Mesothelial cell of epicardium (in vitro differentiated cells): Measurements from ENCODE around the gene ANHX. TPM values are rescaled to one million over a fixed set of nuclear protein-coding genes. Genes with fewer than 3 reads are reported as not detected.
A peak's percentile ranks its signal among the peaks of the same experiment; 100 is the strongest.

Source experiments
- DNase-seq, 2 experiments: peaks; one replicate each; pipeline ENCODE4 v3.0.0; 2021; ENCODE audit warnings: low spot score in 2 of 2; ENCODE audit not compliant: unreplicated experiment in 2 of 2
- H3K27ac Mint-ChIP-seq: 2 replicates; pipeline ENCODE4 v1.8.0; 2021; ENCODE audit warnings: mixed read lengths
- H3K27me3 Mint-ChIP-seq: 2 replicates; pipeline ENCODE4 v1.8.0; 2021; ENCODE audit warnings: low read depth, mixed read lengths
- H3K36me3 Mint-ChIP-seq: 2 replicates; pipeline ENCODE4 v1.8.0; 2021; ENCODE audit warnings: mixed read lengths
- H3K4me1 Mint-ChIP-seq: 2 replicates; pipeline ENCODE4 v1.8.0; 2021; ENCODE audit warnings: mixed read lengths
- H3K4me3 Mint-ChIP-seq: 2 replicates; pipeline ENCODE4 v1.8.0; 2021; ENCODE audit warnings: mild to moderate bottlenecking, moderate library complexity, mixed read lengths
- H3K9me3 Mint-ChIP-seq: 2 replicates; pipeline ENCODE4 v1.8.0; 2021; ENCODE audit warnings: mixed read lengths
- total RNA-seq: library from RNA; stranded (reverse); gene quantifications from 3 replicates; pipeline ENCODE4 v1.2.1, GENCODE V29; 2021
- TF ChIP-seq, protein P1 (sequence below): fragments of 200-600 bp; sonication (generic); IDR thresholded peaks from one replicate; pipeline ENCODE4 v1.5.0; 2021; ENCODE audit warnings: antibody characterized with exemption; ENCODE audit not compliant: unreplicated experiment

The ANHX gene
- total RNA-seq, 1 donor from 2014 or later = not detected

DNA sequence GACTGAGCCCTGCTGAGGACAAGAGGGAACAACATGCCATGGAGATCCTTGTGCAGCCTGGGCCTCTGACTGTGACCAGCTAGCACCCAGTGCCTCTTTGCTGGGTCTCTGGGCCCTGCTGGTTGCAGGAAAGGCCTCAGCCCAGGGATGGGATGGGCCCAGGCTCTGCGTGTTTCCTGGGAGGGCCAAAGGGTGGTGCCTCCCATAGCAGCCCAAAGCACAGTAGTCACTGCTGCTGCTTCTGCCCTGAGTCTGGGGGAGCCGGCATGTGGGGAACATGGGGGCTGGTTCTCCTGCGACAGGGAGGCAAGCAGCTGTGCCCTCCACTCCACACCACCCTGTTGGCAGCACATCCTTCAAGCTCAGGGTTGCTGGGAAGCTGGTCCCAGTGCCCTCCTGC, 18.5 kb downstream of the ANHX start:
- H3K27ac Mint-ChIP-seq = no peak overlapping the region
- no peak overlapping the region for H3K4me3 Mint-ChIP-seq
- H3K27me3 Mint-ChIP-seq = no peaks in the 10 kb centered on the region
- TF ChIP-seq, protein P1, sequence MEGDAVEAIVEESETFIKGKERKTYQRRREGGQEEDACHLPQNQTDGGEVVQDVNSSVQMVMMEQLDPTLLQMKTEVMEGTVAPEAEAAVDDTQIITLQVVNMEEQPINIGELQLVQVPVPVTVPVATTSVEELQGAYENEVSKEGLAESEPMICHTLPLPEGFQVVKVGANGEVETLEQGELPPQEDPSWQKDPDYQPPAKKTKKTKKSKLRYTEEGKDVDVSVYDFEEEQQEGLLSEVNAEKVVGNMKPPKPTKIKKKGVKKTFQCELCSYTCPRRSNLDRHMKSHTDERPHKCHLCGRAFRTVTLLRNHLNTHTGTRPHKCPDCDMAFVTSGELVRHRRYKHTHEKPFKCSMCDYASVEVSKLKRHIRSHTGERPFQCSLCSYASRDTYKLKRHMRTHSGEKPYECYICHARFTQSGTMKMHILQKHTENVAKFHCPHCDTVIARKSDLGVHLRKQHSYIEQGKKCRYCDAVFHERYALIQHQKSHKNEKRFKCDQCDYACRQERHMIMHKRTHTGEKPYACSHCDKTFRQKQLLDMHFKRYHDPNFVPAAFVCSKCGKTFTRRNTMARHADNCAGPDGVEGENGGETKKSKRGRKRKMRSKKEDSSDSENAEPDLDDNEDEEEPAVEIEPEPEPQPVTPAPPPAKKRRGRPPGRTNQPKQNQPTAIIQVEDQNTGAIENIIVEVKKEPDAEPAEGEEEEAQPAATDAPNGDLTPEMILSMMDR = no peak
- no peaks in the 10 kb centered on the region for H3K4me1 Mint-ChIP-seq
- peaks cover 12% of the 10 kb centered on the region for H3K36me3 Mint-ChIP-seq
- H3K9me3 Mint-ChIP-seq = peaks cover 48% of the 10 kb centered on the region
- DNase-seq = no peak

DNA sequence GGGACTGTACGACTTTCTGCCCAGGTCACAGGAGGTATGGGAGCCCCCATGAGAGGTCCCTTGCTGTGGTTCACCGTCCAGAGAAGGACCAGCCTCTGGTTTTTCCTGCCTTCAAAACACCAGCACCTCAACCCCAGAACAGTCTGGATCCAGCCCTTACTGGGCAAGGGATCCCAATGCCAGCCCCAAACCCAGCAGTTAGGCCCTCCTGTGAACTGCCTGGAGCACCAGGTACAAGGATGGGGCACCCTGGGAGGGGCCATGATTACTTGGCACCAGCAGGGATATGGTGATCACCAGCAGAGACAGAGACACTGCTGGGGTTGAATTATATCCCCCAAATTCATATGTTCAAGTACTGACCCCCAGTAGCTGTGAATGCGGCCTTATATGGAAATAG, 20.0 kb downstream of the ANHX start:
- Mint-ChIP-seq H3K27me3 (no peaks in the 10 kb centered on the region), H3K9me3 (peaks cover 54% of the 10 kb centered on the region), H3K4me1 (no peaks in the 10 kb centered on the region), H3K36me3 (peaks cover 18% of the 10 kb centered on the region), H3K4me3 (no peak overlapping the region), H3K27ac (no peak overlapping the region)
- no peak for DNase-seq
- TF ChIP-seq, protein P1 = no peak

DNA sequence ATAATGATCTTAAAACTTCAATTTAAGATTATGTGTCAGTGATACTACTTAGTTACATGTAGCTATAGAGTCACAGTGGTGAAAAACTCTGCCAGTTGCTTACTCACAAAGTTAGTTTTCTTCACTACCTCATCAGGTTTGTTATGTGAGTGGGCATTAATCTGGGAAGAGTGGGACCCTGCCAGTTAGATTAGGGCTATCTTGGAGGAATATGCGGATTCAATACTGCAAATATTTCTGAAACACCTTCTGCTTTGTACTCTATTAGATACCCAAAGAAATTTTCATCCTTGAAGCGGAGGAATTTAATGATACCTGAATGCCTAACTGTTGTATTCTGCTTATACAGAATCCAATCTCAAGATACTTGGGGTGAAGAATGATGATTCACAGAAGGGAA, 29.3 kb downstream of the ANHX start:
- Mint-ChIP-seq H3K9me3 (peaks cover 56% of the 10 kb centered on the region), H3K36me3 (peaks cover 64% of the 10 kb centered on the region), H3K27ac (no peak overlapping the region), H3K4me3 (no peak overlapping the region), H3K27me3 (no peaks in the 10 kb centered on the region), H3K4me1 (no peaks in the 10 kb centered on the region)
- TF ChIP-seq, protein P1 = no peak
- DNase-seq = no peak

DNA sequence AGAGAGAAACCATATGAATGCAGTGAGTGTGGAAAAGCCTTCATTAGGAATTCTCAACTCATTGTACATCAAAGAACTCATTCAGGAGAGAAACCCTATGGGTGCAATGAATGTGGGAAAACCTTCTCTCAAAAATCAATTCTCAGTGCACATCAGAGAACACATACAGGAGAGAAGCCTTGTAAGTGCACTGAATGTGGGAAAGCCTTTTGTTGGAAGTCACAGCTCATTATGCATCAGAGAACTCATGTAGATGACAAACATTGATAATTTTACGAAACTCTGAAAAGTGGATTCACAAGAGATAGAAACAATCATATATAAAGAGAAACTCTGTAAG, 31.4 kb downstream of the ANHX start:
- Mint-ChIP-seq H3K36me3 (peaks cover 79% of the 10 kb centered on the region), H3K9me3 (peaks cover 66% of the 10 kb centered on the region), H3K27ac (no peak overlapping the region), H3K4me3 (no peak overlapping the region), H3K27me3 (no peaks in the 10 kb centered on the region), H3K4me1 (no peaks in the 10 kb centered on the region)
- no peak for DNase-seq
- TF ChIP-seq, protein P1 = no peak

DNA sequence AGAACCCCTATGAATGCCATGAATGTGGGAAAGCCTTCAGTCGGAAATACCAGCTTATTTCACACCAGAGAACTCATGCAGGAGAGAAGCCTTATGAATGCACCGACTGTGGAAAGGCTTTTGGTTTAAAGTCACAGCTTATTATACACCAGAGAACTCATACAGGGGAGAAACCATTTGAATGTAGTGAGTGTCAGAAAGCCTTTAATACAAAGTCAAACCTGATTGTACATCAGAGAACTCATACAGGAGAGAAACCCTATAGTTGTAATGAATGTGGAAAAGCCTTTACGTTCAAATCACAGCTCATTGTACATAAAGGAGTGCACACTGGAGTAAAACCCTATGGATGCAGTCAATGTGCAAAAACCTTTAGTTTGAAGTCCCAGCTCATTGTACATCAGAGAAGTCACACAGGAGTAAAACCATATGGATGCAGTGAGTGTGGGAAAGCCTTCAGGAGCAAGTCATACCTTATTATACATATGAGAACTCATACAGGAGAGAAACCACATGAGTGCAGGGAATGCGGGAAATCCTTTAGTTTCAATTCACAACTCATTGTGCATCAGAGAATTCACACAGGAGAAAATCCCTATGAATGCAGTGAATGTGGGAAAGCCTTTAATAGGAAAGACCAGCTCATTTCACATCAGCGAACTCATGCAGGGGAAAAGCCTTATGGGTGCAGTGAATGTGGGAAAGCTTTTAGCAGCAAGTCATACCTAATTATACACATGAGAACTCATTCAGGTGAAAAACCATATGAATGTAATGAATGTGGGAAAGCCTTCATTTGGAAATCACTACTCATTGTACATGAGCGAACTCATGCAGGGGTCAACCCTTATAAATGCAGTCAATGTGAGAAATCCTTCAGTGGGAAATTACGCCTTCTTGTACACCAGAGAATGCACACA, 32.1 kb downstream of the ANHX start:
- no peaks in the 10 kb centered on the region for H3K27me3 Mint-ChIP-seq
- no peaks in the 10 kb centered on the region for H3K4me1 Mint-ChIP-seq
- TF ChIP-seq, protein P1 = no peak
- peaks cover 65% of the 10 kb centered on the region for H3K9me3 Mint-ChIP-seq
- no peak for DNase-seq
- H3K27ac Mint-ChIP-seq = peak overlapping the region; percentile 61
- peaks cover 81% of the 10 kb centered on the region for H3K36me3 Mint-ChIP-seq
- no peak overlapping the region for H3K4me3 Mint-ChIP-seq
